Panc1 (cell line): ENCODE measurements around the gene APOB.

Experiments used
- POLR2AphosphoS5 ChIP-seq: IDR thresholded peaks from 2 replicates; pipeline ENCODE4 v1.6.1; 2012; ENCODE audit warnings: mild to moderate bottlenecking, low read depth, low read length, moderate library complexity
- TF ChIP-seq, protein P1 (sequence below): fragments of 450-650 bp; IDR thresholded peaks from 2 replicates; pipeline ENCODE4 v1.5.1; 2017; ENCODE audit warnings: mild to moderate bottlenecking

DNA sequence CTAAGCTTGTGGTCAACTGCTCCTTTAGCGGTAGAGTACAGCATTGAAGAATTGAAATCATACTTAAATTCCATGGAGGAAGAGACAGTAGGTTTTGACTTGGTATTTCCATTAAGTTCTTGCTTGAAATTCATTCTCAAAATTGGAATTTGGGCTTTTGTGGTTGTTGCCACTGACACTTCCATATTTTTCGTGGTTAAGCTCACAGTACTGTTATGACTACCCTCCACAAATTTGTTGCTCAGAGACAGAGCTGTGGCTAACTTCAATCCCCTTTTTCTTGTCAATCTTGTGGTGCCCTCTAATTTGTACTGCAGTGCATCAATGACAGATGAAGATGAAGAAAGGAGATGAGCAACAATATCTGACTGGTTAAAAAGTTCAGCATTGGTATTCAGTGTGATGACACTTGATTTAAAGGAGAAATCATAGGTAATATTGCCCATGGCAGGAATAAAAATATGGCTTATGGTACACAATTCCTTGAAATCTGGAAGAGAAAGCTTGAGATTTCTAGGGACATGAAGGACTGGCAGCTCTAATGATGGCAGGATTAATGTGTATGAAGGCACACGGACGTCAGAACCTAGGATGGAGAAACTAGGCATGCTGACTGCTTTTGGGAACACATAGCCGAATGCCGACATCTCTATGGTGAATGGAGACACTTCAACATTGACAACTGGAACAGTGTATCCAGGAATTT, 37.3 kb downstream of the APOB start:
- TF ChIP-seq, protein P1, sequence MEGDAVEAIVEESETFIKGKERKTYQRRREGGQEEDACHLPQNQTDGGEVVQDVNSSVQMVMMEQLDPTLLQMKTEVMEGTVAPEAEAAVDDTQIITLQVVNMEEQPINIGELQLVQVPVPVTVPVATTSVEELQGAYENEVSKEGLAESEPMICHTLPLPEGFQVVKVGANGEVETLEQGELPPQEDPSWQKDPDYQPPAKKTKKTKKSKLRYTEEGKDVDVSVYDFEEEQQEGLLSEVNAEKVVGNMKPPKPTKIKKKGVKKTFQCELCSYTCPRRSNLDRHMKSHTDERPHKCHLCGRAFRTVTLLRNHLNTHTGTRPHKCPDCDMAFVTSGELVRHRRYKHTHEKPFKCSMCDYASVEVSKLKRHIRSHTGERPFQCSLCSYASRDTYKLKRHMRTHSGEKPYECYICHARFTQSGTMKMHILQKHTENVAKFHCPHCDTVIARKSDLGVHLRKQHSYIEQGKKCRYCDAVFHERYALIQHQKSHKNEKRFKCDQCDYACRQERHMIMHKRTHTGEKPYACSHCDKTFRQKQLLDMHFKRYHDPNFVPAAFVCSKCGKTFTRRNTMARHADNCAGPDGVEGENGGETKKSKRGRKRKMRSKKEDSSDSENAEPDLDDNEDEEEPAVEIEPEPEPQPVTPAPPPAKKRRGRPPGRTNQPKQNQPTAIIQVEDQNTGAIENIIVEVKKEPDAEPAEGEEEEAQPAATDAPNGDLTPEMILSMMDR: no peak
- TF ChIP-seq POLR2AphosphoS5: no peak
